OCI-LY3 (cell line): ENCODE results near the gene CUL2.
A peak's percentile ranks its signal among the peaks of the same experiment; 100 is the strongest.
"Not testable (repeated sequence)": the region's sequence is repeated elsewhere in the genome, so short reads cannot be mapped to it uniquely, and the experiment has no call there.

Experiments used
- H2AFZ ChIP-seq: fragments of 200-600, 300-600 bp; shearing (Covaris generic); 2 replicates; pipeline ENCODE4 v1.6.0; 2014; ENCODE audit warnings: antibody characterized with exemption, low read depth, low read length
- H3K27ac ChIP-seq: fragments of 200-600, 300-600 bp; sonication (generic); 2 replicates; pipeline ENCODE4 v1.5.1; 2014; ENCODE audit warnings: mild to moderate bottlenecking, low read length, moderate library complexity, mixed read lengths
- H3K27me3 ChIP-seq: fragments of 200-600, 300-600 bp; sonication (generic); 2 replicates; pipeline ENCODE4 v1.6.1; 2014; ENCODE audit warnings: low read depth, low read length, mixed read lengths
- H3K36me3 ChIP-seq: fragments of 200-600, 300-600 bp; sonication (generic); replicated peaks from 2 replicates; pipeline ENCODE3; 2014; ENCODE audit warnings: low read depth, low read length, mixed read lengths
- H3K4me1 ChIP-seq: fragments of 300-600, 200-600 bp; sonication (generic); 2 replicates; pipeline ENCODE4 v1.6.1; 2014; ENCODE audit warnings: low read length, mixed read lengths
- H3K4me2 ChIP-seq: fragments of 200-600, 300-600 bp; sonication (generic); 2 replicates; pipeline ENCODE4 v1.6.1; 2014; ENCODE audit warnings: low read length, mixed read lengths
- H3K4me3 ChIP-seq: fragments of 300-600, 200-600 bp; sonication (generic); 2 replicates; pipeline ENCODE4 v1.5.1; 2014; ENCODE audit warnings: antibody characterized with exemption, mild to moderate bottlenecking, low read length, moderate library complexity
- H3K79me2 ChIP-seq: fragments of 300-600, 200-600 bp; shearing (Covaris generic); 2 replicates; pipeline ENCODE4 v1.6.1; 2014; ENCODE audit warnings: mild to moderate bottlenecking, low read length, mixed read lengths
- H3K9ac ChIP-seq: fragments of 300-600, 200-600 bp; shearing (Covaris generic); 2 replicates; pipeline ENCODE4 v1.6.0; 2014; ENCODE audit warnings: mild to moderate bottlenecking, low read length, moderate library complexity
- H3K9me3 ChIP-seq: fragments of 200-600, 300-600 bp; shearing (Covaris generic); 2 replicates; pipeline ENCODE4 v1.6.1; 2014; ENCODE audit warnings: low read length, mixed read lengths; ENCODE audit not compliant: insufficient read depth
- H4K20me1 ChIP-seq: fragments of 200-600, 300-600 bp; sonication (generic); 2 replicates; pipeline ENCODE4 v1.6.1; 2016; ENCODE audit warnings: low read length, mixed read lengths; ENCODE audit not compliant: insufficient read depth
- EZH2phosphoT487 ChIP-seq: fragments of 200-600 bp; shearing (Covaris generic); IDR thresholded peaks from 2 replicates; pipeline ENCODE4 v1.6.1; 2018; ENCODE audit warnings: antibody characterized with exemption, mixed run types, low read depth
- TF ChIP-seq, protein P1 (sequence below): fragments of 200-600, 300-600 bp; sonication (generic); IDR thresholded peaks from 2 replicates; pipeline ENCODE4 v1.5.1; 2014; ENCODE audit warnings: antibody characterized with exemption, low read length, low read depth

CUL2 gene

GRCh38 chr10:34979938-34980337, 110.2 kb downstream of the CUL2 start:
- H4K20me1 ChIP-seq: no peaks in the 10 kb centered on the region
- H3K79me2 ChIP-seq: no peaks in the 10 kb centered on the region
- H3K9ac ChIP-seq: no peak overlapping the region
- no peaks in the 10 kb centered on the region for H3K4me1 ChIP-seq
- TF ChIP-seq, protein P1, sequence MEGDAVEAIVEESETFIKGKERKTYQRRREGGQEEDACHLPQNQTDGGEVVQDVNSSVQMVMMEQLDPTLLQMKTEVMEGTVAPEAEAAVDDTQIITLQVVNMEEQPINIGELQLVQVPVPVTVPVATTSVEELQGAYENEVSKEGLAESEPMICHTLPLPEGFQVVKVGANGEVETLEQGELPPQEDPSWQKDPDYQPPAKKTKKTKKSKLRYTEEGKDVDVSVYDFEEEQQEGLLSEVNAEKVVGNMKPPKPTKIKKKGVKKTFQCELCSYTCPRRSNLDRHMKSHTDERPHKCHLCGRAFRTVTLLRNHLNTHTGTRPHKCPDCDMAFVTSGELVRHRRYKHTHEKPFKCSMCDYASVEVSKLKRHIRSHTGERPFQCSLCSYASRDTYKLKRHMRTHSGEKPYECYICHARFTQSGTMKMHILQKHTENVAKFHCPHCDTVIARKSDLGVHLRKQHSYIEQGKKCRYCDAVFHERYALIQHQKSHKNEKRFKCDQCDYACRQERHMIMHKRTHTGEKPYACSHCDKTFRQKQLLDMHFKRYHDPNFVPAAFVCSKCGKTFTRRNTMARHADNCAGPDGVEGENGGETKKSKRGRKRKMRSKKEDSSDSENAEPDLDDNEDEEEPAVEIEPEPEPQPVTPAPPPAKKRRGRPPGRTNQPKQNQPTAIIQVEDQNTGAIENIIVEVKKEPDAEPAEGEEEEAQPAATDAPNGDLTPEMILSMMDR: no peak
- no peak for TF ChIP-seq EZH2phosphoT487
- no peak overlapping the region for H3K27ac ChIP-seq
- no peak overlapping the region for H3K4me3 ChIP-seq
- H3K27me3 ChIP-seq: no peaks in the 10 kb centered on the region
- H2AFZ ChIP-seq: no peak overlapping the region
- no peak overlapping the region for H3K4me2 ChIP-seq
- H3K9me3 ChIP-seq: no peaks in the 10 kb centered on the region
- H3K36me3 ChIP-seq: no peaks in the 10 kb centered on the region

DNA sequence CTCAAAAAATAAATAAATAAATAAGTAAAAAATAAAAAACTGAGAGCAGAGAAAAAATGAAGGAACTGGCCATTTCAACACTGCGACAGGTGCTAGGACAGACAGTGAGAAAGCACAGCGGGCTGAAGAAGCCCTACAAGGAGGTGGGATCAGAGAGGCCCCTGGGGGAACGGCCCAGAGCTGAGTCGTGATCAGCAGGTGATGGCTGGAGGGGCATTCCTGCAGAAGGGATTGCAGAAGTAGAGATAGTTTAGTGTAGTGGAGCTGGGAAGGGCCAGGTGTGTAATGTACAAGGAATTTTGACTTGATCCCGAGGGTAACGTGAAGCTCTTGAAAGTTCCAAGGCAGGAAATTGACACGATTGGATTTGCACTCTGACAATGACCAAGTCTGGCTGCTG, 112.1 kb downstream of the CUL2 start:
- Histone ChIP-seq H2AFZ (no peak overlapping the region), H3K4me1 (no peaks in the 10 kb centered on the region), H3K27me3 (no peaks in the 10 kb centered on the region), H3K9ac (no peak overlapping the region), H3K79me2 (no peaks in the 10 kb centered on the region), H3K27ac (no peak overlapping the region), H3K36me3 (no peaks in the 10 kb centered on the region), H4K20me1 (no peaks in the 10 kb centered on the region), H3K4me3 (no peak overlapping the region), H3K4me2 (no peak overlapping the region), H3K9me3 (no peaks in the 10 kb centered on the region)
- TF ChIP-seq, protein P1: no peak
- TF ChIP-seq EZH2phosphoT487: no peak

GRCh38 chr10:34976380-34976910, 113.7 kb downstream of the CUL2 start:
- not testable (repeated sequence) for H3K27me3 ChIP-seq, H3K9ac ChIP-seq, H4K20me1 ChIP-seq, H3K27ac ChIP-seq, H3K79me2 ChIP-seq, H3K4me2 ChIP-seq, H3K4me3 ChIP-seq, H3K9me3 ChIP-seq, H3K36me3 ChIP-seq, H2AFZ ChIP-seq, H3K4me1 ChIP-seq

DNA sequence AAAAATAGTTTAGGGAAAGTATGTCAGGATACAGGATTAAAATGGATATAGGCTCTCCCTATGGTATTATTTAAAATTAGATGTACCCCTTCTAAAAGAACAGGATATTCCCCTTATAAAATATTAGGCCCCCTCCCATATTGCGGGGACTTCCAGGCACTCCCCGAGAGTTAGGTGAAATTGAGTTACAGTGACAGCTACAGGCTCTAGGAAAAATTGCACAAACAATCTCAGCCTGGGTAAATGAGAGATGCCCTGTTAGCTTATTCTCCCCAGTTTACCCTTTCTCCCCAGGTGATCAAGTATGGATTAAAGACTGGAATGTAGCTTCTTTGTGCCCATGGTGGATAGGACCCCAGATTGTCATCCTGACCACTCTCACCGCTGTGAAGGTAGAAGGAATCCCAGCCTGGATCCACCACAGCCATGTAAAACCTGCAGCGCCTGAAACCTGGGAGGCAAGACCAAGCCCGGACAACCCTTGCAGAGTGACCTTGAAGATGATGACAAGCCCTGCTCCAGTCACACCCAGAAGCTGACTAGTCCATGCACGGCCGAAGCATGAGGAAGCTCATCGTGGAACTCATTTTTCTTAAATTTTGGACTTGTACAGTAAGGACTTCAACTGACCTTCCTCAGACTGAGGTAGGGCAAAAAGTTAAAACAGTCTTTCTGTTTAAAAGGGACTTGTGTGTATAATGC, 115.6 kb downstream of the CUL2 start:
- H3K27ac ChIP-seq: not testable (repeated sequence)

DNA sequence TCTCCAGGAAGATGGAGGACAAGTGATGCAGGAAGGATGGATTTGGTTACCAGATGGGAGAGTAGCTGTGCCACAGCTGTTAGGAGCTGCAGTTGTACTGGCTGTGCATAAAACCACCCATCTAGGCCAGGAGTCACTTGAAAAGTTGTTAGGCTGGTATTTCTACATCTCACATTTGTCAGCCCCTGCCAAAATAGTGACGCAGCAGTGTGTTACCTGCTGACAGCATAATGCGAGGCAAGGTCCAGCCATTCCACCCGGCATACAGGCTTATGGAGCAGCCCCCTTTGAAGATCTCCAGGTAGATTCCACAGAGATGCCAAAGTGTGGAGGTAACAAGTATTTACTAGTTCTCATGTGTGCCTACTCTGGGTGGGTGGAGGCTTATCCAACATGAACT, 116.4 kb downstream of the CUL2 start:
- H3K27ac ChIP-seq, H3K9me3 ChIP-seq, H3K27me3 ChIP-seq, H3K79me2 ChIP-seq, H3K4me1 ChIP-seq, H3K36me3 ChIP-seq, H2AFZ ChIP-seq, H3K4me2 ChIP-seq, H4K20me1 ChIP-seq, H3K4me3 ChIP-seq, H3K9ac ChIP-seq: not testable (repeated sequence)

More for the DNA sequence above, 115.6 kb downstream of the CUL2 start:
- not testable (repeated sequence) for H3K9ac ChIP-seq, H3K4me1 ChIP-seq, H3K79me2 ChIP-seq, H3K4me3 ChIP-seq, H3K9me3 ChIP-seq, H2AFZ ChIP-seq, H3K36me3 ChIP-seq, H3K4me2 ChIP-seq, H3K27me3 ChIP-seq, H4K20me1 ChIP-seq
- TF ChIP-seq, protein P1: peak; percentile 7; the same call in 1 of the 2 replicates

GRCh38 chr10:34973121-34973520, 117.0 kb downstream of the CUL2 start:
- H3K36me3 ChIP-seq, H3K27me3 ChIP-seq, H3K9ac ChIP-seq, H2AFZ ChIP-seq, H3K9me3 ChIP-seq, H3K4me1 ChIP-seq, H4K20me1 ChIP-seq, H3K4me2 ChIP-seq, H3K4me3 ChIP-seq, H3K27ac ChIP-seq, H3K79me2 ChIP-seq: not testable (repeated sequence)

DNA sequence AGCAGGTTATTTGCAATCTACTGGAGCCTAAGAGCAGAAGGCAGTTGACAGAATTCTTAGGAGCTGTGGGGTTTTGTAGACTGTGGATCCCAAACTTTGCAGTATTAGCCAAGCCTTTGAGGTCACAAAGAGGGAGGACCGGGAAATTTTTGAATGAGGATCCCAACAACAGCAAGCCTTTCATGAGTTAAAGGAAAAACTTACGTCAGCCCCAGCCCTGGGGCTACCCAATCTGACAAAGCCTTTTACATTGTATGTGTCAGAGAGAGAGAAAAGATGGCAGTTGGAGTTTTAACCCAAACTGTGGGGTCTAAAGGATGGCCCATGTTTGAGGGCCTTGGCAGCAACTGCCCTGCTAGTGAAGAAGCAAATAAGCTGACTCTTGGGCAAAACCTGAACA, 117.5 kb downstream of the CUL2 start:
- not testable (repeated sequence) for H2AFZ ChIP-seq, H3K36me3 ChIP-seq, H3K27ac ChIP-seq

More for the DNA sequence above, 117.5 kb downstream of the CUL2 start:
- H3K4me1 ChIP-seq, H3K4me2 ChIP-seq, H4K20me1 ChIP-seq, H3K9me3 ChIP-seq, H3K4me3 ChIP-seq, H3K9ac ChIP-seq, H3K27me3 ChIP-seq, H3K79me2 ChIP-seq: not testable (repeated sequence)
